Measurements from ENCODE around the gene CARS2.

DNA sequence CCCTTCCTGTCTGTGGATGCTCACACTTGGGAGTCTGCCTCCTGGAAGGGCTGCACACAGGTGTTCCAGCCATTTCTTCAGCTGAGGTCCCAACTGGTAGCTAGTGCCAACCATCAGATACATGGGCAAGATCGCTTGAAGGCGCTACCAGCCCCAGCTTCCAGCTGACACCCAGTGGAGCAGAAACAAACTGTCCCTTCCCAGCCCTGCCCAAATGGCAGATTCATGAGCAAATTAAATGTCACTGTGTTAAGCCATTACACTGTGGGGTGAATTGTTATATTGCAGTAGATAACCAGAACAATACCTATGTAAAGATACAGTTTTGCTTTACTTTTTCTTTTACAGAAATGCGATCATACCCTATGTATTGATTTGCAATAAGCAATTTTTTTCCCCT is 25.2 kb upstream of the CARS2 start:
- TF ChIP-seq, protein P1, sequence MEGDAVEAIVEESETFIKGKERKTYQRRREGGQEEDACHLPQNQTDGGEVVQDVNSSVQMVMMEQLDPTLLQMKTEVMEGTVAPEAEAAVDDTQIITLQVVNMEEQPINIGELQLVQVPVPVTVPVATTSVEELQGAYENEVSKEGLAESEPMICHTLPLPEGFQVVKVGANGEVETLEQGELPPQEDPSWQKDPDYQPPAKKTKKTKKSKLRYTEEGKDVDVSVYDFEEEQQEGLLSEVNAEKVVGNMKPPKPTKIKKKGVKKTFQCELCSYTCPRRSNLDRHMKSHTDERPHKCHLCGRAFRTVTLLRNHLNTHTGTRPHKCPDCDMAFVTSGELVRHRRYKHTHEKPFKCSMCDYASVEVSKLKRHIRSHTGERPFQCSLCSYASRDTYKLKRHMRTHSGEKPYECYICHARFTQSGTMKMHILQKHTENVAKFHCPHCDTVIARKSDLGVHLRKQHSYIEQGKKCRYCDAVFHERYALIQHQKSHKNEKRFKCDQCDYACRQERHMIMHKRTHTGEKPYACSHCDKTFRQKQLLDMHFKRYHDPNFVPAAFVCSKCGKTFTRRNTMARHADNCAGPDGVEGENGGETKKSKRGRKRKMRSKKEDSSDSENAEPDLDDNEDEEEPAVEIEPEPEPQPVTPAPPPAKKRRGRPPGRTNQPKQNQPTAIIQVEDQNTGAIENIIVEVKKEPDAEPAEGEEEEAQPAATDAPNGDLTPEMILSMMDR (conservative IDR thresholded peaks at IDR 0.05) = no peak
- TF ChIP-seq ZFX (IDR thresholded peaks at IDR 0.05) = no peak

Data from C4-2B (cell line).